ENCODE data around the gene ZC3HAV1L.

ZC3HAV1L gene

GRCh38 chr7:139047970-139048369 lies 12.1 kb upstream of the ZC3HAV1L start:
- Histone ChIP-seq H3K36me3 (ENCODE audit: insufficient read depth, low read length) (no peaks in the 10 kb centered on the region), H3K27ac (no peak overlapping the region)
- TF ChIP-seq EZH2 (IDR thresholded peaks at IDR 0.05) (no peak), FOXP2 (optimal IDR thresholded peaks at IDR 0.05; ENCODE audit: control extremely low read depth, extremely low read length, insufficient read depth) (no peak), POLR2AphosphoS5 (IDR thresholded peaks at IDR 0.05; ENCODE audit: borderline replicate concordance, low read depth, low read length) (no peak)

GRCh38 chr7:139046143-139046542 lies 10.3 kb upstream of the ZC3HAV1L start:
- Histone ChIP-seq H3K9me3 (ENCODE audit: low read depth, low read length) (no peaks in the 10 kb centered on the region), H3K27ac (no peak overlapping the region), H3K36me3 (ENCODE audit: insufficient read depth, low read length) (no peaks in the 10 kb centered on the region)

More at GRCh38 chr7:139047970-139048369, 12.1 kb upstream of the ZC3HAV1L start:
- Histone ChIP-seq H3K9me3 (ENCODE audit: low read depth, low read length) (no peaks in the 10 kb centered on the region), H3K9ac (ENCODE audit: insufficient read length) (no peak overlapping the region), H3K4me3 (no peak overlapping the region)
- no peak for DNase-seq (ENCODE audit: low read depth, low spot score)

GRCh38 chr7:139044813-139045794 lies 9.3 kb upstream of the ZC3HAV1L start:
- DNase-seq (ENCODE audit: low read depth, low spot score), result no peak

More at GRCh38 chr7:139046143-139046542, 10.3 kb upstream of the ZC3HAV1L start:
- Histone ChIP-seq H3K9ac (ENCODE audit: insufficient read length) (no peak overlapping the region), H3K4me3 (no peak overlapping the region)
- TF ChIP-seq FOXP2 (optimal IDR thresholded peaks at IDR 0.05; ENCODE audit: control extremely low read depth, extremely low read length, insufficient read depth) (no peak), EZH2 (IDR thresholded peaks at IDR 0.05) (no peak), POLR2AphosphoS5 (IDR thresholded peaks at IDR 0.05; ENCODE audit: borderline replicate concordance, low read depth, low read length) (no peak)
- DNase-seq (ENCODE audit: low read depth, low spot score), result no peak

GRCh38 chr7:139043823-139044812 lies 8.3 kb upstream of the ZC3HAV1L start:
- no peak for DNase-seq (ENCODE audit: low read depth, low spot score)
- no peaks in the 10 kb centered on the region for H3K36me3 ChIP-seq (ENCODE audit: insufficient read depth, low read length)
- no peak overlapping the region for H3K9ac ChIP-seq (ENCODE audit: insufficient read length)
- no peak overlapping the region for H3K27ac ChIP-seq
- no peaks in the 10 kb centered on the region for H3K9me3 ChIP-seq (ENCODE audit: low read depth, low read length)
- no peak overlapping the region for H3K4me3 ChIP-seq
- no peak for TF ChIP-seq FOXP2 (optimal IDR thresholded peaks at IDR 0.05; ENCODE audit: control extremely low read depth, extremely low read length, insufficient read depth)
- TF ChIP-seq POLR2AphosphoS5 (IDR thresholded peaks at IDR 0.05; ENCODE audit: borderline replicate concordance, low read depth, low read length), result no peak

More at GRCh38 chr7:139044813-139045794, 9.3 kb upstream of the ZC3HAV1L start:
- Histone ChIP-seq H3K9me3 (ENCODE audit: low read depth, low read length) (no peaks in the 10 kb centered on the region), H3K27ac (no peak overlapping the region), H3K4me3 (no peak overlapping the region), H3K36me3 (ENCODE audit: insufficient read depth, low read length) (no peaks in the 10 kb centered on the region), H3K9ac (ENCODE audit: insufficient read length) (no peak overlapping the region)
- no peak for TF ChIP-seq EZH2 (IDR thresholded peaks at IDR 0.05)
- TF ChIP-seq FOXP2 (optimal IDR thresholded peaks at IDR 0.05; ENCODE audit: control extremely low read depth, extremely low read length, insufficient read depth), result no peak
- TF ChIP-seq POLR2AphosphoS5 (IDR thresholded peaks at IDR 0.05; ENCODE audit: borderline replicate concordance, low read depth, low read length), result no peak

- Histone ChIP-seq H3K9ac (ENCODE audit: insufficient read length) (no peak overlapping the region), H3K9me3 (ENCODE audit: low read depth, low read length) (no peaks in the 10 kb centered on the region), H3K27ac (no peak overlapping the region), H3K4me3 (no peak overlapping the region), H3K36me3 (ENCODE audit: insufficient read depth, low read length) (no peaks in the 10 kb centered on the region)
- TF ChIP-seq POLR2AphosphoS5 (IDR thresholded peaks at IDR 0.05; ENCODE audit: borderline replicate concordance, low read depth, low read length) (no peak), FOXP2 (optimal IDR thresholded peaks at IDR 0.05; ENCODE audit: control extremely low read depth, extremely low read length, insufficient read depth) (no peak), EZH2 (IDR thresholded peaks at IDR 0.05) (no peak)
- DNase-seq (ENCODE audit: low read depth, low spot score), result no peak
Measured at GRCh38 chr7:139041378-139042085, 5.7 kb upstream of the ZC3HAV1L start.

GRCh38 chr7:139038691-139039090 lies 2.8 kb upstream of the ZC3HAV1L start:
- no peak for DNase-seq (ENCODE audit: low read depth, low spot score)
- Histone ChIP-seq H3K36me3 (ENCODE audit: insufficient read depth, low read length) (peaks cover 10% of the 10 kb centered on the region), H3K4me3 (no peak overlapping the region), H3K9ac (ENCODE audit: insufficient read length) (no peak overlapping the region), H3K27ac (no peak overlapping the region), H3K9me3 (ENCODE audit: low read depth, low read length) (no peaks in the 10 kb centered on the region)
- TF ChIP-seq EZH2 (IDR thresholded peaks at IDR 0.05) (no peak), POLR2AphosphoS5 (IDR thresholded peaks at IDR 0.05; ENCODE audit: borderline replicate concordance, low read depth, low read length) (no peak), FOXP2 (optimal IDR thresholded peaks at IDR 0.05; ENCODE audit: control extremely low read depth, extremely low read length, insufficient read depth) (no peak)

GRCh38 chr7:139036901-139037300 lies 1.1 kb upstream of the ZC3HAV1L start:
- Histone ChIP-seq H3K4me3 (no peak overlapping the region), H3K9ac (ENCODE audit: insufficient read length) (no peak overlapping the region), H3K27ac (no peak overlapping the region), H3K36me3 (ENCODE audit: insufficient read depth, low read length) (peaks cover 25% of the 10 kb centered on the region), H3K9me3 (ENCODE audit: low read depth, low read length) (no peaks in the 10 kb centered on the region)
- no peak for TF ChIP-seq POLR2AphosphoS5 (IDR thresholded peaks at IDR 0.05; ENCODE audit: borderline replicate concordance, low read depth, low read length)
- TF ChIP-seq EZH2 (IDR thresholded peaks at IDR 0.05), result no peak
- TF ChIP-seq FOXP2 (optimal IDR thresholded peaks at IDR 0.05; ENCODE audit: control extremely low read depth, extremely low read length, insufficient read depth), result no peak
- DNase-seq (ENCODE audit: low read depth, low spot score), result no peak

Measured in SK-N-MC (cell line).